ENCODE results near the gene PRR13. TPM values are rescaled to one million over a fixed set of nuclear protein-coding genes. Genes with fewer than 3 reads are reported as not detected.
A peak's percentile ranks its signal among the peaks of the same experiment; 100 is the strongest.

The PRR13 gene
- total and polyA plus RNA-seq, 9 of the 15 experiments (the other 6 are each of a cell fraction or from before 2014, with no cell fraction given): 117 to 835 (median 285) TPM

DNA sequence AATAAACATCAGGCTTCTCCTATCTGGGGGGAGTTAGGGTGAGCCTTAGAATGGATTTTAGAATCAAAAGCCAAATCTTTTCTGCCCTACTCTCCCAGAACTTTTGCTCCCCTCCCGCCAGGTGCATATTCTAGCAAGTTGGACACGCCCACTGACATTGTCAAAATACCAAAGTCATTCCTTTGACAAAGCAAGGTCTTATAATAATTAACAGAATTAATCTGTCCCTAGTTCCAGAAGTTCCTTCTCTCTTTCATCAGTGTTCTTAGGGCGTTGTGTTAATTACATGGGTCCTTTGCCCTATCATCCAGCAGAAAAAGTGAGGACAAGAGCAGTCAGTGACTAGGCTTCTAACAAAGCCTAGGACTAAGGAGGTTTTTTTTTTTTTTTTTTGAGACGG, 2.4 kb downstream of the PRR13 start:
- no peaks in the 10 kb centered on the region for H3K9me3 ChIP-seq (replicated peaks; ENCODE audit: control insufficient read depth, insufficient read depth, low read depth, low read length)
- no peak overlapping the region for H3K9ac ChIP-seq (ENCODE audit: insufficient read depth in 1 of 2, low read depth in 2 of 2, low read length in 2 of 2)
- H3K36me3 ChIP-seq (ENCODE audit: control insufficient read depth, insufficient read depth, low read length): peaks cover 40% of the 10 kb centered on the region; the same call in 2 of the 3 replicates
- H3K4me1 ChIP-seq (replicated peaks in 1 of 2; ENCODE audit: control insufficient read depth in 2 of 2, insufficient read depth in 2 of 2, low read length in 2 of 2): peaks cover 16 to 25% of the 10 kb centered on the region in 2 experiments; a peak in 4 of 5 replicates
- ATAC-seq (no peak), DNase-seq (ENCODE audit: extremely low read depth in 1 of 4, low spot score in 3 of 4) (no peak), FAIRE-seq (no peak)
- WGBS (ENCODE audit: insufficient coverage, low coverage, missing lambda C conversion rate): 87% methylated on average over 3 of the region's 4 CpGs
- peaks cover 36% of the 10 kb centered on the region for H3K79me2 ChIP-seq (ENCODE audit: control insufficient read depth, insufficient read depth, low read length)
- intact Hi-C loops (cut with micrococcal nuclease) (no loop called here), in situ Hi-C loops (cut with MboI) (no loop called here)
- peak overlapping the region; percentile 34; the same call in 1 of the 2 replicates for H3K4me2 ChIP-seq (ENCODE audit: insufficient read depth, low read length)
- H3K9me1 ChIP-seq (ENCODE audit: control insufficient read depth, insufficient read depth, low read length): no peaks in the 10 kb centered on the region
- ChIA-PET CTCF (ENCODE audit: low intra/inter-chr PET ratio) (no interaction called here), POLR2A (interaction anchor here (0.7 kb wide), 1 partner anchor 77 kb away, joined by 4 read pairs; no protein-coding TSS in a partner anchor)
- no peak overlapping the region for H3K27ac ChIP-seq (ENCODE audit: extremely low read depth, low read depth, low read length)
- no peak overlapping the region for H2AFZ ChIP-seq (ENCODE audit: low read depth, low read length)
- no peaks in the 10 kb centered on the region for H3K27me3 ChIP-seq (ENCODE audit: control insufficient read depth in 2 of 2, insufficient read depth in 2 of 2, low read length in 2 of 2)
- H3K4me3 ChIP-seq: no peak overlapping the region
- no TSS peak for BruUV-seq (replicated peaks)
- H4K20me1 ChIP-seq (replicated peaks; ENCODE audit: control insufficient read depth, insufficient read depth, low read length): no peaks in the 10 kb centered on the region
- no peak for TF ChIP-seq FOSL1 (tag; conservative IDR thresholded peaks at IDR 0.05)
- TF ChIP-seq, protein P1, sequence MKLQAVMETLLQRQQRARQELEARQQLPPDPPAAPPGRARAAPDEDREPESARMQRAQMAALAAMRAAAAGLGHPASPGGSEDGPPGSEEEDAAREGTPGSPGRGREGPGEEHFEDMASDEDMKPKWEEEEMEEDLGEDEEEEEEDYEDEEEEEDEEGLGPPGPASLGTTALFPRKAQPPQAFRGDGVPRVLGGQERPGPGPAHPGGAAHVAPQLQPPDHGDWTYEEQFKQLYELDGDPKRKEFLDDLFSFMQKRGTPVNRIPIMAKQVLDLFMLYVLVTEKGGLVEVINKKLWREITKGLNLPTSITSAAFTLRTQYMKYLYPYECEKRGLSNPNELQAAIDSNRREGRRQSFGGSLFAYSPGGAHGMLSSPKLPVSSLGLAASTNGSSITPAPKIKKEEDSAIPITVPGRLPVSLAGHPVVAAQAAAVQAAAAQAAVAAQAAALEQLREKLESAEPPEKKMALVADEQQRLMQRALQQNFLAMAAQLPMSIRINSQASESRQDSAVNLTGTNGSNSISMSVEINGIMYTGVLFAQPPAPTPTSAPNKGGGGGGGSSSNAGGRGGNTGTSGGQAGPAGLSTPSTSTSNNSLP (IDR thresholded peaks at IDR 0.05; ENCODE audit: borderline replicate concordance, low read depth, low read length): no peak
- TF ChIP-seq, protein P2, sequence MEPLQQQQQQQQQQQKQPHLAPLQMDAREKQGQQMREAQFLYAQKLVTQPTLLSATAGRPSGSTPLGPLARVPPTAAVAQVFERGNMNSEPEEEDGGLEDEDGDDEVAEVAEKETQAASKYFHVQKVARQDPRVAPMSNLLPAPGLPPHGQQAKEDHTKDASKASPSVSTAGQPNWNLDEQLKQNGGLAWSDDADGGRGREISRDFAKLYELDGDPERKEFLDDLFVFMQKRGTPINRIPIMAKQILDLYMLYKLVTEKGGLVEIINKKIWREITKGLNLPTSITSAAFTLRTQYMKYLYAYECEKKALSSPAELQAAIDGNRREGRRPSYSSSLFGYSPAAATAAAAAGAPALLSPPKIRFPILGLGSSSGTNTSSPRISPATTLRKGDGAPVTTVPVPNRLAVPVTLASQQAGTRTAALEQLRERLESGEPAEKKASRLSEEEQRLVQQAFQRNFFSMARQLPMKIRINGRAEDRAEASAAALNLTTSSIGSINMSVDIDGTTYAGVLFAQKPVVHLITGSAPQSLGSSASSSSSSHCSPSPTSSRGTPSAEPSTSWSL (CRISPR knock-in tag; IDR thresholded peaks at IDR 0.05; ENCODE audit: borderline replicate concordance): no peak
- TF ChIP-seq ZNF589 (CRISPR knock-in tag; IDR thresholded peaks at IDR 0.05; ENCODE audit: low read depth): no peak
- no peak for TF ChIP-seq U2AF1 (optimal IDR thresholded peaks at IDR 0.05; ENCODE audit: low read depth, low read length)
- TF ChIP-seq GABPB2 (CRISPR knock-in tag; conservative IDR thresholded peaks at IDR 0.05): no peak
- no peak for TF ChIP-seq ZBED1 (IDR thresholded peaks at IDR 0.05)
- TF ChIP-seq, protein P3, sequence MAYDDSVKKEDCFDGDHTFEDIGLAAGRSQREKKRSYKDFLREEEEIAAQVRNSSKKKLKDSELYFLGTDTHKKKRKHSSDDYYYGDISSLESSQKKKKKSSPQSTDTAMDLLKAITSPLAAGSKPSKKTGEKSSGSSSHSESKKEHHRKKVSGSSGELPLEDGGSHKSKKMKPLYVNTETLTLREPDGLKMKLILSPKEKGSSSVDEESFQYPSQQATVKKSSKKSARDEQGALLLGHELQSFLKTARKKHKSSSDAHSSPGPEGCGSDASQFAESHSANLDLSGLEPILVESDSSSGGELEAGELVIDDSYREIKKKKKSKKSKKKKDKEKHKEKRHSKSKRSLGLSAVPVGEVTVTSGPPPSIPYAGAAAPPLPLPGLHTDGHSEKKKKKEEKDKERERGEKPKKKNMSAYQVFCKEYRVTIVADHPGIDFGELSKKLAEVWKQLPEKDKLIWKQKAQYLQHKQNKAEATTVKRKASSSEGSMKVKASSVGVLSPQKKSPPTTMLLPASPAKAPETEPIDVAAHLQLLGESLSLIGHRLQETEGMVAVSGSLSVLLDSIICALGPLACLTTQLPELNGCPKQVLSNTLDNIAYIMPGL (CRISPR knock-in tag; IDR thresholded peaks at IDR 0.05): no peak
- TF ChIP-seq, protein P4, sequence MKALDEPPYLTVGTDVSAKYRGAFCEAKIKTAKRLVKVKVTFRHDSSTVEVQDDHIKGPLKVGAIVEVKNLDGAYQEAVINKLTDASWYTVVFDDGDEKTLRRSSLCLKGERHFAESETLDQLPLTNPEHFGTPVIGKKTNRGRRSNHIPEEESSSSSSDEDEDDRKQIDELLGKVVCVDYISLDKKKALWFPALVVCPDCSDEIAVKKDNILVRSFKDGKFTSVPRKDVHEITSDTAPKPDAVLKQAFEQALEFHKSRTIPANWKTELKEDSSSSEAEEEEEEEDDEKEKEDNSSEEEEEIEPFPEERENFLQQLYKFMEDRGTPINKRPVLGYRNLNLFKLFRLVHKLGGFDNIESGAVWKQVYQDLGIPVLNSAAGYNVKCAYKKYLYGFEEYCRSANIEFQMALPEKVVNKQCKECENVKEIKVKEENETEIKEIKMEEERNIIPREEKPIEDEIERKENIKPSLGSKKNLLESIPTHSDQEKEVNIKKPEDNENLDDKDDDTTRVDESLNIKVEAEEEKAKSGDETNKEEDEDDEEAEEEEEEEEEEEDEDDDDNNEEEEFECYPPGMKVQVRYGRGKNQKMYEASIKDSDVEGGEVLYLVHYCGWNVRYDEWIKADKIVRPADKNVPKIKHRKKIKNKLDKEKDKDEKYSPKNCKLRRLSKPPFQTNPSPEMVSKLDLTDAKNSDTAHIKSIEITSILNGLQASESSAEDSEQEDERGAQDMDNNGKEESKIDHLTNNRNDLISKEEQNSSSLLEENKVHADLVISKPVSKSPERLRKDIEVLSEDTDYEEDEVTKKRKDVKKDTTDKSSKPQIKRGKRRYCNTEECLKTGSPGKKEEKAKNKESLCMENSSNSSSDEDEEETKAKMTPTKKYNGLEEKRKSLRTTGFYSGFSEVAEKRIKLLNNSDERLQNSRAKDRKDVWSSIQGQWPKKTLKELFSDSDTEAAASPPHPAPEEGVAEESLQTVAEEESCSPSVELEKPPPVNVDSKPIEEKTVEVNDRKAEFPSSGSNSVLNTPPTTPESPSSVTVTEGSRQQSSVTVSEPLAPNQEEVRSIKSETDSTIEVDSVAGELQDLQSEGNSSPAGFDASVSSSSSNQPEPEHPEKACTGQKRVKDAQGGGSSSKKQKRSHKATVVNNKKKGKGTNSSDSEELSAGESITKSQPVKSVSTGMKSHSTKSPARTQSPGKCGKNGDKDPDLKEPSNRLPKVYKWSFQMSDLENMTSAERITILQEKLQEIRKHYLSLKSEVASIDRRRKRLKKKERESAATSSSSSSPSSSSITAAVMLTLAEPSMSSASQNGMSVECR (CRISPR knock-in tag; IDR thresholded peaks at IDR 0.05): no peak
- TF ChIP-seq POLR2B (IDR thresholded peaks at IDR 0.05; ENCODE audit: low read depth, partially characterized antibody): no peak
- TF ChIP-seq POLR3G (IDR thresholded peaks at IDR 0.05; ENCODE audit: extremely low read depth, insufficient read length, insufficient replicate concordance): no peak
- TF ChIP-seq NFE2 (IDR thresholded peaks at IDR 0.05; ENCODE audit: low read depth): no peak
- TF ChIP-seq, protein P5, sequence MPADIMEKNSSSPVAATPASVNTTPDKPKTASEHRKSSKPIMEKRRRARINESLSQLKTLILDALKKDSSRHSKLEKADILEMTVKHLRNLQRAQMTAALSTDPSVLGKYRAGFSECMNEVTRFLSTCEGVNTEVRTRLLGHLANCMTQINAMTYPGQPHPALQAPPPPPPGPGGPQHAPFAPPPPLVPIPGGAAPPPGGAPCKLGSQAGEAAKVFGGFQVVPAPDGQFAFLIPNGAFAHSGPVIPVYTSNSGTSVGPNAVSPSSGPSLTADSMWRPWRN (IDR thresholded peaks at IDR 0.05; ENCODE audit: low read depth): no peak

Data from K562 (cell line).